Natural killer cell treated with Interleukin-12 subunit alpha and Interleukin-12 subunit beta and Interleukin-15 and Interleukin-18, amount 100 ng/mL, for 72 hours (primary cell): Measurements from ENCODE around the gene PPP4R3A. TPM values are rescaled to one million over a fixed set of nuclear protein-coding genes. Genes with fewer than 3 reads are reported as not detected.

Experiments used
- ATAC-seq, 2 donors: fragments of 150-1000 bp; cut with Tn5 transposase in 1 of 2; sonication (Bioruptor Pico), chemical (Tn5 transposase) in 1 of 2; 2 replicates each; pipeline ENCODE4 v1.10.0; 2021
- DNase-seq: peaks from one replicate; pipeline ENCODE4 v3.0.0; 2022; ENCODE audit warnings: low spot score
- H3K27ac Mint-ChIP-seq, 2 donors: 1 replicate in 1 of 2; 2 replicates in 1 of 2; pipeline ENCODE4 v1.8.0; 2022; ENCODE audit warnings: mixed read lengths in 2 of 2, mild to moderate bottlenecking in 1 of 2, moderate library complexity in 1 of 2
- H3K27me3 Mint-ChIP-seq, 2 donors: 1 replicate in 1 of 2; 2 replicates in 1 of 2; pipeline ENCODE4 v1.8.0; 2022; ENCODE audit warnings: mixed read lengths in 2 of 2
- H3K36me3 Mint-ChIP-seq: one replicate; pipeline ENCODE4 v1.8.0; 2022; ENCODE audit warnings: mixed read lengths
- H3K4me1 Mint-ChIP-seq, 2 donors: 1 replicate in 1 of 2; 2 replicates in 1 of 2; pipeline ENCODE4 v1.8.0; 2022; ENCODE audit warnings: low read depth in 2 of 2, mixed read lengths in 2 of 2, mild to moderate bottlenecking in 1 of 2
- H3K4me3 Mint-ChIP-seq: one replicate; pipeline ENCODE4 v1.8.0; 2022; ENCODE audit warnings: mixed read lengths
- H3K9me3 Mint-ChIP-seq: 2 replicates; pipeline ENCODE4 v1.8.0; 2022; ENCODE audit warnings: mixed read lengths
- total RNA-seq, 2 donors: library from RNA; stranded (reverse); gene quantifications; one replicate each; pipeline ENCODE4 v1.2.3, GENCODE V29; 2022

PPP4R3A gene
- total RNA-seq, 2 donors from 2014 or later = 136 to 138 TPM

DNA sequence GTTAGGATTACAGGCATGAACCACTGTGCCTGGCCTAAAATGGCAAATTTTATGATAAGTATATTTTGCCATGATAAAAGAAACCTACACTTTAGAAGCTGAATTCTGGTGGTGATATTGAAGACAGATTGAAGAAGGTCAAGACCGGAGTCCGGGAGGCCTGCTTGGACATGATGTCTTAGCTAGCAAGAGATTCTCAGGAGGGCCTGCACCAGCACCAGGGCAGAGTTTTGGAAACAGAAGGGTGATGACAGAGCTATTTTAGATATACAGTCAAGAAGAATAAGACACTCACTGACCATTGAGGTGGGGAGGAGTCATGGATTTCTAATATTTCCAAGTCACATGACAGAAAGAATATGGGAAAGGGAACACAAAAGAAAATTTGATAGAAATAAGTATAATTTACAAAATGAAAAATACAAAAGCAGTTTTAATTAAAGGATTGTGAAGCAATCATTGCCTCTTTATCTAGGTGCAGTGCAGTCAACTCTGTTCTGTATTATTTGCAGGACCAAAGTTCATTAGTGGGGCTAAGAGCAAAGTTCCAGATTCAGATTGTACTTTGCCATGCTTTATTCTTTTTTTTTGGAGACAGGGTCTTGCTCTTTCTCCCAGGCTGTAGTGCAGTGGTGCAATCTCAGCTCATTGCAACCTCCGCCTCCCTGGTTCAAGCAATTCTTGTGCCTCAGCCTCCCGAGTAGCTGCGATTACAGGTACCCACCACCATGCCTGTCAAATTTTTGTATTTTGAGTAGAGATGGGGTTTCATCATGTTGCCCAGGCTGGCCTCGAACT lies 9.3 kb upstream of the PPP4R3A start:
- Mint-ChIP-seq H3K9me3 (no peaks in the 10 kb centered on the region), H3K27me3 (peaks cover 3 to 8% of the 10 kb centered on the region in 2 donors), H3K4me3 (no peak overlapping the region), H3K27ac (no peak overlapping the region), H3K36me3 (no peaks in the 10 kb centered on the region), H3K4me1 (peaks cover 0 to 5% of the 10 kb centered on the region in 2 donors)
- no peak for ATAC-seq
- no peak for DNase-seq

DNA sequence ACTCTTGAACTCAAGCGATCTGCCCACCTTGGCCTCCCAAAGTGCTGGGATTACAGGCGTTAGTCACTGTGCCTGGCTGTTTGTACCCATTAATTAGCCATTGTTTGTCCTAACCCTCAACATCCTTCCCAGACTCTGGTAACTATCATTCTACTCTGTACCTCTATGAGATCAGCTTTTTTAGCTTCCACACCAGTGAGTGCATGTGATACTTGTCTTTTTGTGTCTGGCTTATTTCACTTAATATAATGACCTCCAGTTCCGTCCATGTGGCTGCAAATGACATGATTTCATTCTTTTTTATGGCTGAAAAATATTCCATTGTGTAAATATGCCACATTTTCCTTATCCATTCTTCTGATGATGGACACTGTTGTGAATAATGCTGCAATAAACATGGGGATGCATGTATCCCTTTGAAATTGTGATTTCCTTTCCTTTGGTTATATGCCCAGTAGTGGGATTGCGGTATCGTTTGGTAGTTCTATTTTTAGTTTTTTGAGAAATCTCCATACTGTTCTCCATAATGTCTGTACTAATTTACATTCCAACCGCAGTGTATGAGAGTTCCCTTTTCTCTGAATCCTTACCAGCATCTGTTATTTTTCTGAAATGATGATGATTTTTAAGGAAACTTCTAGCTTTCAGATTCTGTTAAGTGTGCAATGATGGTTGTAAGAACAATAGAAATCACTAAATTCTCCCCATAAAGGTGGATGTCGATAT lies 6.7 kb upstream of the PPP4R3A start:
- DNase-seq = no peak
- no peak overlapping the region for H3K27ac Mint-ChIP-seq
- no peaks in the 10 kb centered on the region for H3K36me3 Mint-ChIP-seq
- H3K27me3 Mint-ChIP-seq = peaks cover 0 to 8% of the 10 kb centered on the region in 2 donors
- H3K4me1 Mint-ChIP-seq = no peaks in the 10 kb centered on the region
- no peaks in the 10 kb centered on the region for H3K9me3 Mint-ChIP-seq
- no peak for ATAC-seq
- H3K4me3 Mint-ChIP-seq = no peak overlapping the region

GRCh38 chr14:91515979-91516378 lies 5.9 kb upstream of the PPP4R3A start:
- Mint-ChIP-seq H3K27me3 (peaks cover 0 to 8% of the 10 kb centered on the region in 2 donors), H3K4me1 (peaks cover 0 to 2% of the 10 kb centered on the region in 2 donors), H3K4me3 (no peak overlapping the region), H3K9me3 (no peaks in the 10 kb centered on the region), H3K36me3 (no peaks in the 10 kb centered on the region), H3K27ac (no peak overlapping the region)
- DNase-seq = no peak
- ATAC-seq = no peak

DNA sequence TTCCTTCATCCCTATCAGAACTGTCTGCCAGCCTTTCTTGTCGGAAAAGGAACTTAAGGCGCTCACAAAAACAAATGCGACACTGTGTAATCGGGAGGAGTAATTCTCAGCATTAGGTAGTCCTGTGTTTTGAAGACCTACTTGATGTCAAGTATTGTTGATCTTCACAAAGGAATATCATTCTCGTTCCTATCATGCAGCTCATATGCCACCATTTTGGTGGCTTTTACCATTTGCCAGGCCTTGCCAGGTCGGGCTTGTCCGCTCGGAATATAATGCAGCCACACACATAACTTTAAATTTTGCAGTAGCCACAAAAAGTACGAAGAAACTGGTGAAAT lies 903 bp upstream of the PPP4R3A start:
- no peaks in the 10 kb centered on the region for H3K9me3 Mint-ChIP-seq

DNA sequence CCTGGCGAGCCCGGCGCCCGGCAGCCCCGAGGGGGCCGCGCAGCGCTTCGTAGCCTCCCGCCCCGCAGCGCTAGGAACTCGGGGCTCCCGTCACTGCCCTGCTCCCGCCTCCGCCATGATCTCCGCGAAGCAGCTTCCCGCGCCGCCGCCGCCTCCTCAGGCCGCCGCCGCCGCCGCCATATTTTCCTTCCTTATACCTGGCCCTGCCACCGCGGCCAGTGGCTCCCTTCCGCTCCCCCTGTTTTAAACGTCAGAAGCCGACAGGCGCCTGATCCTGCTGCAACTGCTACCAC lies 286 bp downstream of the PPP4R3A start:
- no peaks in the 10 kb centered on the region for H3K27me3 Mint-ChIP-seq
- peak overlapping the region; percentile 99 to 100 for H3K27ac Mint-ChIP-seq
- H3K9me3 Mint-ChIP-seq = no peaks in the 10 kb centered on the region
- H3K36me3 Mint-ChIP-seq = peaks cover 16% of the 10 kb centered on the region
- ATAC-seq (peak; percentile 52 to 63), DNase-seq (no peak)
- peak overlapping the region; percentile 98 for H3K4me3 Mint-ChIP-seq
- peaks cover 7 to 30% of the 10 kb centered on the region in 2 donors for H3K4me1 Mint-ChIP-seq

More for the DNA sequence above, 903 bp upstream of the PPP4R3A start:
- Mint-ChIP-seq H3K4me1 (peaks cover 7 to 25% of the 10 kb centered on the region in 2 donors), H3K36me3 (peaks cover 16% of the 10 kb centered on the region), H3K4me3 (peak overlapping the region; percentile 98), H3K27ac (peak overlapping the region; percentile 99 to 100), H3K27me3 (no peaks in the 10 kb centered on the region)
- DNase-seq (no peak), ATAC-seq (no peak)

- peak overlapping the region; percentile 99 to 100 for H3K27ac Mint-ChIP-seq
- H3K27me3 Mint-ChIP-seq = no peaks in the 10 kb centered on the region
- DNase-seq (peak; percentile 62), ATAC-seq (peak in 1 of 2 donors; percentile 8)
- H3K4me1 Mint-ChIP-seq = peaks cover 7 to 32% of the 10 kb centered on the region in 2 donors
- peaks cover 16% of the 10 kb centered on the region for H3K36me3 Mint-ChIP-seq
- no peaks in the 10 kb centered on the region for H3K9me3 Mint-ChIP-seq
- peak overlapping the region; percentile 98 for H3K4me3 Mint-ChIP-seq
Observed at GRCh38 chr14:91509083-91509877, 830 bp downstream of the PPP4R3A start.

DNA sequence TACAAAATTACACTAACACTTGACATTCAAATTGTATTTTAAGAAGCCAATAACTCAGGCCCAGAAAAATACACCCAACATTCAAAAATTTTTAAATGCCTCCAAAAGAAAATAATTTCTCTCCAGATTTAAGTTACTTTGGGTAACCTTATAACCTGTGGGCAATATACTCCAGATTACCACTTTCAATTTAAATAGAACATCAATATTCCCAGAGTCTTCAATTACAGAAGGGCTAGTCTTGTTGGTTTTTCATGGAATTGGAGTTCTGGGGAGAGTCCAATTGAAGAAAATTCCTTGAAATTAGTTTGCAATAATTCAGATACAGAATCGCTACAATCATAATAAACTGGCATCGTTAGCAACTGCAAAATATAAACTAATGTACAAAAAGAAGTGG lies 2.0 kb downstream of the PPP4R3A start:
- H3K4me1 Mint-ChIP-seq = peaks cover 14 to 39% of the 10 kb centered on the region in 2 donors

DNA sequence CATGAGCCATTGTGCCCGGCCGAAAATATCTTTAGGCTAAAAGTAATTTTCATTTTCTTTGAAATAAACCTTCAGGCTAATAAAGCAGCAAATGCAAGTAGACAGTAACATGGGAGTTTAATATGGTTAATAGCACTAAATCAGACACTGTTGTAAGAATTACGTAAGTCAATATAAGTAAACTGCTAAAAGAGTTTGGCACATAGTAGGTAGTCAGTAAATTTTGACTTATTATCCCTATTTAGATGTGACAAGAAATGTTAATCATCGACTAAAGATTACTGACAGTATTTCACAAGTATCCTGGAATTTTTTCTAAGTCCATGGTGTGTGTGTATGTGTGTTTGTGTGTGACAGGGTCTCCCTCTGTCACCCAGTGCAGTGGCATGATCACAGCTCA lies 3.9 kb downstream of the PPP4R3A start:
- Mint-ChIP-seq H3K36me3 (peaks cover 23% of the 10 kb centered on the region), H3K4me3 (peak overlapping the region; percentile 41), H3K4me1 (peaks cover 20 to 45% of the 10 kb centered on the region in 2 donors), H3K9me3 (no peaks in the 10 kb centered on the region), H3K27ac (no peak overlapping the region), H3K27me3 (no peaks in the 10 kb centered on the region)
- ATAC-seq (no peak), DNase-seq (no peak)

More for the DNA sequence above, 2.0 kb downstream of the PPP4R3A start:
- DNase-seq (no peak), ATAC-seq (no peak)
- Mint-ChIP-seq H3K36me3 (peaks cover 23% of the 10 kb centered on the region), H3K4me3 (peak overlapping the region; percentile 98), H3K27me3 (no peaks in the 10 kb centered on the region), H3K9me3 (no peaks in the 10 kb centered on the region), H3K27ac (peak overlapping the region; percentile 96 to 100)

GRCh38 chr14:91503000-91503504 lies 7.1 kb downstream of the PPP4R3A start:
- peaks cover 25 to 42% of the 10 kb centered on the region in 2 donors for H3K4me1 Mint-ChIP-seq
- peak overlapping the region; percentile 57 for H3K4me3 Mint-ChIP-seq
- H3K9me3 Mint-ChIP-seq = no peaks in the 10 kb centered on the region
- ATAC-seq = no peak
- no peaks in the 10 kb centered on the region for H3K27me3 Mint-ChIP-seq
- H3K36me3 Mint-ChIP-seq = peaks cover 8% of the 10 kb centered on the region
- no peak for DNase-seq
- peak overlapping the region in 1 of 2 donors; percentile 23 for H3K27ac Mint-ChIP-seq

DNA sequence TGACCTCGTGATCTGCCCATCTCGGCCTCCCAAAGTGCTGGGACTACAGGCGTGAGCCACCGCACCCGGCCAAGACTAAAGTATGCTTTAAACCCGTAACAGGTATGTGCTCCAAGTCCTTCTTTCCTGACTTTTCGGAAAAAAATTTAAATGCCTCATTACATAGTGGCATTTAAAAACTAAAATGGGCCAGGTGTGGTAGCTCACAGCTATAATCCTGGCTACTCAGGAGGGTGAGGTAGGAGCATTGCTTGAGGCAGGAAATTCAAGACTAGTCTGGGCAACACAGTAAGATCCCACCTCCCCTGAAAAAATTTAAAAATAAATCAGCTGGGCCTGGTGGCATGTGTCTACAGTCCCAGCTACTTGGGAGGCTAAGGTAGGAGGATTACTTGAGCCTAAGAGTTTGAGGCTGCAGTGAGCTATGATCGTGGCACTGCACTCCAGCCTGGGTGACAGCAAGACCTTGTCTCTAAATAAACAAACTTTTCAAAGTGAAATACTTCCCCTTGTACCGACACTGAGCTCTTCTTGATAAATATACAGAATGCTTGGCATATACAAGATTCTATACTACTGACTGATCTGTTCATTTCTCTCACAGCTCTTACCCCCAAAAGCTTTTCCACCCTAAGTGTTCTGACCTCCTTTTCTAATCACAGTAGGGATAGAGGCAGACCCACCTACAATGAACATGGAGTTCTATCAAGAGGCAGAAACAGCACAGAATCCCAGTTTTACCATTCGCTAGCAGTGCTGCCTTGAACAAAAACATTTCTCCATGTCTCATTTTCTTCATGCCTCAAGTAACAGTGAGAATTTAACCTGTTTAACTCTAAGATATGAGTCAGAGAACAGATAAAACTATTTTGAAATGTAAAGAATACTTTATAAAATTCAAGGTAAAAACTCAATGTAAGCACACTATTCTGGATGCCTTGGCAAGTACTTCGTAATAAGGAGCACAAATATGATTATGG lies 7.9 kb downstream of the PPP4R3A start:
- H3K4me3 Mint-ChIP-seq = no peak overlapping the region
- H3K9me3 Mint-ChIP-seq = no peaks in the 10 kb centered on the region
- H3K4me1 Mint-ChIP-seq = peaks cover 29 to 46% of the 10 kb centered on the region in 2 donors
- H3K27me3 Mint-ChIP-seq = no peaks in the 10 kb centered on the region
- DNase-seq (no peak), ATAC-seq (no peak)
- peaks cover 7% of the 10 kb centered on the region for H3K36me3 Mint-ChIP-seq
- H3K27ac Mint-ChIP-seq = peak overlapping the region in 1 of 2 donors; percentile 1

GRCh38 chr14:91501348-91501747 lies 8.8 kb downstream of the PPP4R3A start:
- no peak for DNase-seq
- Mint-ChIP-seq H3K27me3 (no peaks in the 10 kb centered on the region), H3K36me3 (peaks cover 7% of the 10 kb centered on the region), H3K4me3 (no peak overlapping the region), H3K4me1 (peaks cover 38 to 49% of the 10 kb centered on the region in 2 donors), H3K27ac (no peak overlapping the region), H3K9me3 (no peaks in the 10 kb centered on the region)
- no peak for ATAC-seq

DNA sequence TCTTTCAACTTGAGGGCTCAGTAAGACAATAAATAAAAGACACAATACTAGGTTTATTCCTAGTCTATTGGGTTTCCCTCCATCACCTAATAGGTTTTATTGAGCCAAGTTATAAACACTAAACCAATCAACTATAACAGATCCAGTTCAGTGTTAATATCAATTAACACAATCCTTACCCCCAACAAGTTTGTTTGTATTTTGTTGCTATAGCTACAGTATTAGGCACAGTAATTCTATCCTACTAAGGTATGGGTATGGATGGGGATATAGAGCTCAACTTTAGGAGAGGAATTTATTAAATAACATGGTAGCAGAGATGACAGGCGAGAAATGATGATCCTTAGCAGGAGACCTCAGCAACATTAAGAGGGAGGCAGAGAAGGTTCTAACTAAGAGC lies 13.3 kb downstream of the PPP4R3A start:
- H3K27ac Mint-ChIP-seq = peak overlapping the region; percentile 7 to 17
- no peaks in the 10 kb centered on the region for H3K36me3 Mint-ChIP-seq
- H3K9me3 Mint-ChIP-seq = no peaks in the 10 kb centered on the region
- ATAC-seq = no peak
- peak overlapping the region; percentile 18 for H3K4me3 Mint-ChIP-seq
- peaks cover 60 to 61% of the 10 kb centered on the region in 2 donors for H3K4me1 Mint-ChIP-seq
- DNase-seq = no peak
- no peaks in the 10 kb centered on the region for H3K27me3 Mint-ChIP-seq
